ENCODE results near the gene SH3D21.
A peak's percentile ranks its signal among the peaks of the same experiment; 100 is the strongest.

SH3D21 gene

DNA sequence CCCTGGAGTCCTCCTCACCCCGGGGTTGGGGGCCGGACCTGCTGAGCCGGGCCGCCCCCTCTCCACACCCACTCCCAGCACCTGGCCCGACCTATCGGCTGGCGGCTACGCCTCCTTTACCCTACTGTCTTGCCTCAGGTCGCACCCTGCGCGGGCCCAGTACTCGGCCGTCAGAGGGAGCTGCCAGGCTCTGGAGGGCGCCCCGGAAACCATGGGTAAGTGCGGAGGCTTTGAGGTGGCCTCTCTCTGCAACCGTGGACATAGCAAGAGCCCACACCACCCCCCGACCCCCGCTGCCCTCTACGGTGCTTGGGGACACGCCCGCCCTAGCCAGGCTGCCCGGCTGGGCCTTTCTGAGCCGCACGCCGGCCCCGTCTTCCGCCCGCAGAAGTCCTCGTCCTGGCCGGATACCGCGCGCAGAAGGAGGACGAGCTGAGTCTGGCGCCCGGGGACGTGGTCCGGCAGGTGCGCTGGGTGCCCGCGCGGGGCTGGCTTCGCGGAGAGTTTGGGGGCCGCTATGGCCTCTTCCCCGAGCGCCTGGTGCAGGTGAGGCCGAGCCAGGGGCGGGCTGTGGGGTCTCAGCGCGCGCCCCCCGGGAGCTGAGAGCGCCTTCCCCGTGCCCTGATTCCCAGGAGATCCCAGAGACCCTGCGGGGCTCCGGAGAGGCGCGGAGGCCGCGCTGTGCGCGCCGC is at the start of gene SH3D21:
TSS of gene SH3D21 (plus strand) at position 159 of the 692 bp plus-strand sequence. CDS start at position 212, 53 bp downstream.
- peak; percentile 68 for DNase-seq
- H3K9me3 Mint-ChIP-seq, result no peaks in the 10 kb centered on the region
- peaks cover 54% of the 10 kb centered on the region for H3K36me3 Mint-ChIP-seq (ENCODE audit: low read depth)
- peaks cover 56% of the 10 kb centered on the region for H3K4me1 Mint-ChIP-seq (ENCODE audit: low read depth)
- H3K4me3 Mint-ChIP-seq, result peak within 1 kb of the TSS; percentile 90
- H3K27me3 Mint-ChIP-seq, result no peaks in the 10 kb centered on the region
- H3K27ac Mint-ChIP-seq, result peak within 1 kb of the TSS; percentile 96

DNA sequence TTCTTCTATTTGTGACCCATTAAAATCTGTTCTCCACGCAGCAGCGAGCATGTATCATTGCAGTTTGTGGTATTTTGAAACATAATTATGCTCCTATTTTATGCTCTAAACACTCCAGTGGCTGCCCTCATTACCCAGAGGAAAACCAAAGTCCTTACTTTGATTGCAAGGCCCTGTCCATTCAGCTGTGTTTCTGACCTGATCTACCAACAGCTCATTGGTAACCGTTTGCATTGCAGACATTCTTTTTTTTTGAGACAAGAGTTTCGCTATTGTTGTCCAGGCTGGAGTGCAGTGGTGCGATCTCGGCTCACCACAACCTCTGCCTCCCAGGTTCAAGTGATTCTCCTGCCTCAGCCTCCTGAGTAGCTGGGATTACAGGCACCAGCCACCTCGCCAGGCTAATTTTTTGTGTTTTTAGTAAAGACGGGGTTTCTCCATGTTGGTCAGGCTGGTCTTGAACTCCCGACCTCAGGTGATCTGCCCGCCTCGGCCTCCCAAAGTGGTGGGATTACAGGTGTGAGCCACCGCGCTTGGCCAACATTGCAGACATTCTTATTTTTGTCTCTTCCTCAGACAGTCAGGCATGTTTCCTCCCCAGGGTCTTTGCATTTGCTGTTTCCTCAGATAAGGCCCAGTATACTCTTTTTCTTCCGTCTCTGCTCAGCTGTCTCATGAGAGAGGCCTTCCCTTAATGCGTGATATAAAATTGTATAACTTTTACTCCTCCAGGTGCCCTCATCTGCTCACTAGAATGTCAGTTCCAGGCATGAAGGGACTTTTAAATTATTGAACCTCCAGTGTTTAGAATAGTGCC is 49.4 kb upstream of the SH3D21 start:
- peaks cover 80% of the 10 kb centered on the region for H3K36me3 Mint-ChIP-seq (ENCODE audit: low read depth)
- no peak for DNase-seq
- H3K27me3 Mint-ChIP-seq, result no peaks in the 10 kb centered on the region
- peak overlapping the region; percentile 66 for H3K27ac Mint-ChIP-seq
- H3K9me3 Mint-ChIP-seq, result no peaks in the 10 kb centered on the region
- H3K4me3 Mint-ChIP-seq, result no peak overlapping the region
- H3K4me1 Mint-ChIP-seq (ENCODE audit: low read depth), result peaks cover 49% of the 10 kb centered on the region

DNA sequence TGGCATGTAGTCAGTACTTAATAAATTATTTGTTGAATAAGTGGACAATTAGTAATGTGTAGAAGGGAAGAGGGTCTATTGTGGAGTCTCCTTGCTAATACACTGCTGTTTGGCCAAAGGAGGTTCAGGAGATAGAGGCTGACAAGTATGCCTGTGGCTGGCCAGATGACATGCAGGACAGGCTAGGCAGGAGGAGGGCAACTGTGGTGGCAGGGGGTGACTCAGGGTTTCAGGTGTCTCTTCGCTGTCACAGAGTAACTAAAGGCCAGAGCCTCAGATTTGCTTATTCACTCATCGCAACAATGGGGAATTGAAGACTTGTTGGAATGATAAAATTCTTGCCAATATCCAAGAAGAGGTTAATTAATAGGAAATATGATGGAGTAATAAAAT is 48.8 kb upstream of the SH3D21 start:
- DNase-seq, result no peak
- peaks cover 82% of the 10 kb centered on the region for H3K36me3 Mint-ChIP-seq (ENCODE audit: low read depth)
- H3K4me3 Mint-ChIP-seq, result no peak overlapping the region
- peaks cover 47% of the 10 kb centered on the region for H3K4me1 Mint-ChIP-seq (ENCODE audit: low read depth)
- peak overlapping the region; percentile 66 for H3K27ac Mint-ChIP-seq
- no peaks in the 10 kb centered on the region for H3K27me3 Mint-ChIP-seq
- no peaks in the 10 kb centered on the region for H3K9me3 Mint-ChIP-seq

DNA sequence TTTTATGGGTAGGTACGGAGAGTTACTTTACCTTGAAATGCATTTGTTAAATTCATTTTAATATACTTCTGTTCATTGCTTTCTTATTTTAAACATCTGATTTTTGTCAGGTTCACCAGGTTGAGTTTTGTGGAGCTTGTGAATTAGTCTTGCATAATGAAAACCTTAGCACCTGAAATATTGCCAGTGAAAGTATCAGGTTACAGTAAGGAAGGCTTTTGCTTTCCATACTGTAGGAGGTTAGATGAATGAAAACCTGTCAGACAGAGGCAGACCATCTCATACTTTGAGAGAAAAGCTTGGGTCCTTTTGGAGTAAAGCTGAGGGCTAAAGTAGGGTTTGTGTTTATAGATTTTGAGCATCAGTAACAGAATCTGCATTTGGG is 47.2 kb upstream of the SH3D21 start:
- Mint-ChIP-seq H3K4me3 (no peak overlapping the region), H3K4me1 (ENCODE audit: low read depth) (peaks cover 40% of the 10 kb centered on the region), H3K27me3 (no peaks in the 10 kb centered on the region), H3K27ac (peak overlapping the region; percentile 26), H3K36me3 (ENCODE audit: low read depth) (peaks cover 83% of the 10 kb centered on the region), H3K9me3 (no peaks in the 10 kb centered on the region)
- no peak for DNase-seq

DNA sequence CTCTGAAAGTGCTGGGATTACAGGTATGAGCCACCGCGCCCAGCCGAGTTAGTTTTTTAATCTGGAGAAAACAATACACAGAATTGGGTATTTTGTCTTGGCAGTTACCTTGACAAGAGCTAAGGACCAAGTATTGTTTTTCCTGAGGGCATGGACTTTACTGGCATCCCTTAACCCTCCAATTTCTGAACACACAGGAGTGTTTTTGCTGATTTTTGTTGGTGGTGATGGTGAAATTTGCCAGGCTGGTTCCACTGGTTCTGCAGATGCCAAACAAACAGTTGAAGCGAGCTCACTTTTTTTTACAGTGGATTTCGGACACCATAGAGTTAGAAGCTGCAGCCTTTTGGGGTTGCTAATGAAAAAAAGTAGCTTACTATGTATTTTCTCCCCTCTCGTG is 37.2 kb upstream of the SH3D21 start:
- Mint-ChIP-seq H3K4me3 (no peak overlapping the region), H3K27ac (peak overlapping the region; percentile 39), H3K9me3 (no peaks in the 10 kb centered on the region), H3K4me1 (ENCODE audit: low read depth) (peaks cover 20% of the 10 kb centered on the region), H3K27me3 (no peaks in the 10 kb centered on the region), H3K36me3 (ENCODE audit: low read depth) (peaks cover 82% of the 10 kb centered on the region)
- DNase-seq, result no peak

DNA sequence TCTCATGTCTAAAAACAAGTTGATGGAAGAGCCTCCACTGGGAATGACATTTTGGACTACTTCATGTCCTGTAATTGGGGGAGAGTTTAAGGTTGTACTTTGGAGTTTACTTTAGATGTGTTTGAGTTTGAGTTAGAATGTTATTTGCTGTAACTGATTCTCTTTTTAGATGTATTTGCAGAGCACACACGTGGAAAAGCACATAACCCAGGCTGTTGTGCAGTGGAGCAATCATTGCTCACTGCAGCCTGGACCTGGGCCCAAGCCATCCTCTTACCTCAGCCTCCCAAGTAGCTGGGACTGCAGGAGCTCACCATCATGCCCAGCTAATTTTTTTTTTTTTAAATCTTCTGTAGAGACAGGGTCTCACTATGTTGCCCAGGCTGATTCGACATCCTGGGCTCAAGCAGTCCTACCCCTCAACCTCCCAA is 36.7 kb upstream of the SH3D21 start:
- no peak overlapping the region for H3K4me3 Mint-ChIP-seq
- peak overlapping the region; percentile 39 for H3K27ac Mint-ChIP-seq
- DNase-seq, result no peak
- no peaks in the 10 kb centered on the region for H3K9me3 Mint-ChIP-seq
- no peaks in the 10 kb centered on the region for H3K27me3 Mint-ChIP-seq
- H3K36me3 Mint-ChIP-seq (ENCODE audit: low read depth), result peaks cover 82% of the 10 kb centered on the region
- peaks cover 20% of the 10 kb centered on the region for H3K4me1 Mint-ChIP-seq (ENCODE audit: low read depth)

DNA sequence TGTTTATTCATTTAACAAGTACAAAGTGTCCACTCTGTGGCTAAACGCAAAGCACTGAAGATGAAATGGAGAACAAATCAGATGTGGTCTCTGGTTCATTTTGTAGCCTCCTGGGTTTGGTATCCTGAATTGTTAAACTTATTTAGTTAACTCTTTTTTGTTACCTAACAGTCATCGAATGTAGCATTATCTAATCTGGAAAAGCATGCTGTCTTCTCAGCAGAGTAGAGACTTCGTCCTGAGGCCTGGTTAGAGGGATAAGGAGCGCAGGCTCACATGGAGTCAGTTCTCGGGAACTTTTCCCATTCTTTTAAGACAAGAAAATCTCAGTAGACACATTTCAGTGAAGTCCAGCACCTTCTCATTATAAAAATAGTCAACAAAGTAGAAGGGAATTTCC is 33.1 kb upstream of the SH3D21 start:
- Mint-ChIP-seq H3K9me3 (no peaks in the 10 kb centered on the region), H3K4me3 (no peak overlapping the region), H3K36me3 (ENCODE audit: low read depth) (peaks cover 62% of the 10 kb centered on the region), H3K27me3 (no peaks in the 10 kb centered on the region), H3K27ac (peak overlapping the region; percentile 12), H3K4me1 (ENCODE audit: low read depth) (peaks cover 13% of the 10 kb centered on the region)
- DNase-seq, result no peak

DNA sequence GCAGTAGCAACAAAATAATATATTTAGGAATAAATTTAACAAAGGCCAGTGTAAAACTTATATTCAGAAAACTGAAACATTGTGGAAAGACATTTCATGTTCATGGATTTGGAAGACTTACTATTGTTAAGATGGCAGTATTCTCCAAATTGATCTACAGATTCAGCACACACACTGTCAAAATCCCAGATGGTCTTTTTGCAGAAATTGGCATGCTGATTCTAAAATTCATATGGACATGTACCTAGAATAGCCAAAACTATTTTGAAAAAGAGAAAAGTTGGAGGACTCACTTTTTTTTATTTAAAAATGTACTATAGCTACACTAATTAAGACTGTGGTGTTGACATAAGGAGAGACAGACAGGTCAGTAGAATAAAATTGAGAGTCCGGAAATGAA is 32.0 kb upstream of the SH3D21 start:
- Mint-ChIP-seq H3K27me3 (no peaks in the 10 kb centered on the region), H3K4me1 (ENCODE audit: low read depth) (peaks cover 15% of the 10 kb centered on the region), H3K36me3 (ENCODE audit: low read depth) (peaks cover 59% of the 10 kb centered on the region), H3K27ac (no peak overlapping the region), H3K9me3 (no peaks in the 10 kb centered on the region), H3K4me3 (no peak overlapping the region)
- no peak for DNase-seq

DNA sequence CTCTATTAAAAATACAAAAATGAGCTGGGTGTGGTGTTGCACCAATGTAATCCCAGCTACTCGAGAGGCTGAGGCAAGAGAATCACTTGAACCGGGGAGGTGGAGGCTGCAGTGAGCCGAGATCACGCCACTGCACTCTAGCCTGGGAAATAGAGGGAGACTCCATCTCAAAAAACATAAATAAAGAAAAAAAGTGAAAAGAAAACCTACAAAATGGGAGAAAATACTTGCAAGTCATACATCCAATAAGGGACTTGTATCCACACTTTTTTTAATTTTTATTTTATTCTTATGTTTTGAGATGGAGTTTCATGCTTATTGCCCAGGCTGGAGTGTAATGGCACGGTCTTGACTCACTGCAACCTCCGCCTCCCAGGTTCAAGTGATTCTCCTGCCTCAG is 29.5 kb upstream of the SH3D21 start:
- Mint-ChIP-seq H3K27ac (no peak overlapping the region), H3K27me3 (no peaks in the 10 kb centered on the region)

DNA sequence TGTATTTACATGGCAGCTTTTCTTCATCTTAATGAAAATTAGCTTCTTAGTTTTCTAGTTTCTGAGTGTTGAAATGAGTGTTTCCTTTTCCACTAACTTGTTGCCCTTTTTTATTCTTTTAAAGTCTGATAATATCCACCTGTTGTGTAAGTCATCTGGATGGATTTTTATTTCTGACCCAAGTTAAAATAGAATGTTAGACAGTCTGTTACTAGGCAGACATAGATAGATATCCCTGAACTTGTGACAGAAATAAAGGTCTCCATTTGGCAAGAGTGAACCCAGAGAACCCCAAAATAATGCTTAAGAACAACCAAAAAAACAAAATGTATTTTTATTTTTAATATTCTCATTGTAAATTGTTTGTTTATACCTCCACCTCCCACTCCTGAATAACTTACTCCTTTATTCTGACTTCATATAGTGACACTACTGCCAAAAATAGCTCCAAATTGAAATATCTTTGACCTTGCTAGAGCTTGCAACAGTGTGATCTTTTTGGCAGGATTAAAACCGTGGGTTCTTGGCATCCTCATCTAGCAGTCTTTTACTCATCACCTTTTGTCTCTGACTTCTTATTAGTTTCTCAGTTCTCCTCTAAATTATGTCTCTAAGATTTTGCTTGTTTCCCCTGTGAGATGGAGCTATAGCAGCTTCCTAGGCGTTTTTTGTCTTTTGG is 26.9 kb upstream of the SH3D21 start:
- Mint-ChIP-seq H3K9me3 (no peaks in the 10 kb centered on the region), H3K4me1 (ENCODE audit: low read depth) (peaks cover 42% of the 10 kb centered on the region), H3K36me3 (ENCODE audit: low read depth) (peaks cover 54% of the 10 kb centered on the region), H3K4me3 (no peak overlapping the region), H3K27ac (peak overlapping the region; percentile 71), H3K27me3 (no peaks in the 10 kb centered on the region)
- no peak for DNase-seq

More for the DNA sequence above, 29.5 kb upstream of the SH3D21 start:
- peaks cover 34% of the 10 kb centered on the region for H3K4me1 Mint-ChIP-seq (ENCODE audit: low read depth)
- H3K36me3 Mint-ChIP-seq (ENCODE audit: low read depth), result peaks cover 54% of the 10 kb centered on the region
- H3K4me3 Mint-ChIP-seq, result no peak overlapping the region
- DNase-seq, result no peak
- no peaks in the 10 kb centered on the region for H3K9me3 Mint-ChIP-seq

DNA sequence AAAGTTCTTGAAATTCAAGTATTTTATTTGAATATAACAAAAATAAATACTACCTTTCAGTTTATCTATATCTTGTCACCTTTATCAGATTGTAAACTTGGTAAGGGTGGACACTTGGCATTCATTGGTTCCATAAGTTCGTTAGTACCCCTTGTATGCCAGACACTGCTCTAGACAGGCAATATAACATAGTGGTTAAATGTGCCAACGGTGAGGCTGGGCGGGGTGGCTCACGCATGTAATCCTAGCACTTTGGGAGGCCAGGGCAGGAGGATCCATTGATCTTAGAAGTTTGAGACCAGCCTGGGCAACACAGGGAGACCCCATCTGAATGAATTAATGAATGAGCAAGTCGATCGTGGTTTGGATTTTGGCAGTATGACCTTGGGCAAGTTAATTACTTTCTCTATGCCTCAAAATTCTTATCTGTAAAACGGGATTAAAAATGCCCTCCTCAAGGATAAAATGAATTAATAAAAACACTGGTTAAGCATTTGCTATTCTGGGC is 26.3 kb upstream of the SH3D21 start:
- no peaks in the 10 kb centered on the region for H3K9me3 Mint-ChIP-seq
- peak overlapping the region; percentile 92 for H3K27ac Mint-ChIP-seq

DNA sequence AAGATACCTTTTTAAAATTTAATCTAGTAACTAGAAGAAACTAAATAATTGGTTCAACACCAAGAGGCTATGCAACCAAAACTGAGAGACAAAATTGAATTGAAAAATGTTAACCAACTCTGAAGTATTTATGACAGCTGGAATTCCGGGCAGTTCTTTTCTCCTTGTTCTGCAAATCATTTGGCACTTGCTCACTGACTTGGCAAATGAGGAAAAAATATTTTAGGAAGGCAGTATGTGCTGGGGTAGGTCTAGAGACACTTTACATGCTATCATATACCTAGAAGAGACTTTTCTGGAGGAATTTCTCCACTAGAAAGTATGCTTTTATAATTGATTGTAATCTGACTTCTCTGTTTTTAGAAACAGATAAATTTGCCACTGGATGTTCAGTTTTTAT is 22.1 kb upstream of the SH3D21 start:
- H3K4me3 Mint-ChIP-seq, result no peak overlapping the region
- H3K27me3 Mint-ChIP-seq, result no peaks in the 10 kb centered on the region
- H3K9me3 Mint-ChIP-seq, result no peaks in the 10 kb centered on the region
- no peak for DNase-seq
- H3K36me3 Mint-ChIP-seq (ENCODE audit: low read depth), result peaks cover 85% of the 10 kb centered on the region
- peak overlapping the region; percentile 85 for H3K27ac Mint-ChIP-seq
- H3K4me1 Mint-ChIP-seq (ENCODE audit: low read depth), result peaks cover 62% of the 10 kb centered on the region

More for the DNA sequence above, 26.3 kb upstream of the SH3D21 start:
- peaks cover 45% of the 10 kb centered on the region for H3K4me1 Mint-ChIP-seq (ENCODE audit: low read depth)
- no peak overlapping the region for H3K4me3 Mint-ChIP-seq
- no peaks in the 10 kb centered on the region for H3K27me3 Mint-ChIP-seq
- peaks cover 58% of the 10 kb centered on the region for H3K36me3 Mint-ChIP-seq (ENCODE audit: low read depth)
- DNase-seq, result no peak

DNA sequence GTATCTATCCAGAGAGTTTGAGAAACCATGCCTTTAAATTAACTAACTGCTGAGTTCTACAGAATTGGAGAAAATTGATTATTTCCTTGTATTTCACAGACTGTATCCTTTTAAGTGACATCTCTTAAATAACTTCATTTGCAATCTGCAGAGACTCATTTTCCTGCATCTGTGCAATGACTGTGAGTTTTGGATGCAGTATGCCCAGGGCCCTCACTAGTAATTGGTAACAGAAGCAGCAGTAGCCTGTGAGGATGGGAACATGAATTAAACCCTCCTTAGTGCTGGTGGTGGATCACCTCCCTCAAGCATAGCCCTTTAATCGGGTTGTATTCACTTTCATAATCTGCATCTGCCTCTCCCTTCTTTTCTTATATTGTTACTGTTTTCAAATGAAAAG is 21.7 kb upstream of the SH3D21 start:
- H3K36me3 Mint-ChIP-seq (ENCODE audit: low read depth), result peaks cover 86% of the 10 kb centered on the region
- peaks cover 58% of the 10 kb centered on the region for H3K4me1 Mint-ChIP-seq (ENCODE audit: low read depth)
- H3K9me3 Mint-ChIP-seq, result no peaks in the 10 kb centered on the region
- H3K4me3 Mint-ChIP-seq, result no peak overlapping the region
- DNase-seq, result no peak
- H3K27me3 Mint-ChIP-seq, result no peaks in the 10 kb centered on the region
- peak overlapping the region; percentile 85 for H3K27ac Mint-ChIP-seq

DNA sequence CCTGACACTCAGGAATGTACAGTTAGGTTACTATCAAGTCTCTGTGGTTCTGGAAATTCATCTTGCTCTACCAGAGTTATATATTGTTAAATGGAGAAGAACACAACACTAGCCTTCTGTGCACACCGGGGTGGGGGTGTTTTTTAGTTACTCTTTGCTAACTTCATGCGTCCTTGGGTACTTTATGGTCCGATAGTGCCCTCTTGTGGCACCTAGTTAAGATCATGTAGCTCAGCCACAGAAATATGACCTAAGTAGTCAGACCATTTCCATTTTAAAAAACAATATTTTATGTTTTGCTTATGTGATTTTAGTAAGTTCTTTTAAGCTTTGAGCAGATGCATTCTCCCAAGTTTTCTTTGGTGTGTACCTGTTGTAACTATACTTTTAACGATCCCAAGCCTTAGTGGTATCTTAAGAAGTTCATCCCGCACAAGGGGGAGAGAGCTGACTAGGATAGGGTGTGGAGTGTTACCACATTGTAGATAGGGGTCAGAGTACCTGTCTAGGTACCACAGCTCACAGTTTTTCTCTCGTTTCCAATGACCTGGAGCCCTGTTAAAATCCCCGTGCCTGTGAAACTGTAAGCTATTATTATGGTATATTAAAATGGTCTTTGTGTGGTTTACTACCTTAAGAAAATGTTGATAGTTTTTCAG is 20.6 kb upstream of the SH3D21 start:
- no peak for DNase-seq
- H3K9me3 Mint-ChIP-seq, result no peaks in the 10 kb centered on the region
- no peak overlapping the region for H3K4me3 Mint-ChIP-seq
- H3K27ac Mint-ChIP-seq, result peak overlapping the region; percentile 87
- peaks cover 91% of the 10 kb centered on the region for H3K36me3 Mint-ChIP-seq (ENCODE audit: low read depth)
- peaks cover 49% of the 10 kb centered on the region for H3K4me1 Mint-ChIP-seq (ENCODE audit: low read depth)
- no peaks in the 10 kb centered on the region for H3K27me3 Mint-ChIP-seq

All from activated T-cell treated with anti-CD3 and anti-CD28 coated beads, Interleukin-2, amount 50 U/mL, for 24 hours (primary cell).